GM18870 (cell line): ENCODE results near the gene CPXM1.
"Not testable (repeated sequence)": the region's sequence is repeated elsewhere in the genome, so short reads cannot be mapped to it uniquely, and the experiment has no call there.

Experiments
- ATAC-seq: cut with Tn5 transposase; IDR thresholded peaks from one replicate; pipeline ENCODE4 v1.9.1; 2021; ENCODE audit warnings: moderate library complexity; ENCODE audit not compliant: unreplicated experiment

CPXM1 gene

DNA sequence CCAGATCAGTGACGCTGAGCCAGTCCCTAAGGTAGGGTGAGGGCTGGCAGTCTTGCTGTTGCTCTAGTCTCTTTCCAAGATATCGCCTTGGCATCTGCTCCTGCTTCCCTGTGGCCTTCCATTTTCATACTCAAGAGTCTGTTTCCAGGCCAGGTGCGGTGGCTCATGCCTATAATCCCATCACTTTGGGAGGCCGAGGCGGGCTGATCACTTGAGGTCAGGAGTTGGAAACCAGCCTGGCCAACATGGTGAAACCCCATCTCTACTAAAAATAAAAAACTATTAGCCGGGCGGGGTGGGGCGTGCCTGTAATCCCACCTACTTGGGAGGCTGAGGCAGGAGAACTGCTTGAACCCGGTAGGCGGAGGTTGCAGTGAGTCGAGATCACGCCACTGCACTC, 30.3 kb downstream of the CPXM1 start:
- ATAC-seq, result not testable (repeated sequence)

GRCh38 chr20:2768632-2769015, 31.8 kb downstream of the CPXM1 start:
- ATAC-seq, result no peak

- ATAC-seq, result no peak
These were observed 32.4 kb downstream of the CPXM1 start for GRCh38 chr20:2767768-2768631.

DNA sequence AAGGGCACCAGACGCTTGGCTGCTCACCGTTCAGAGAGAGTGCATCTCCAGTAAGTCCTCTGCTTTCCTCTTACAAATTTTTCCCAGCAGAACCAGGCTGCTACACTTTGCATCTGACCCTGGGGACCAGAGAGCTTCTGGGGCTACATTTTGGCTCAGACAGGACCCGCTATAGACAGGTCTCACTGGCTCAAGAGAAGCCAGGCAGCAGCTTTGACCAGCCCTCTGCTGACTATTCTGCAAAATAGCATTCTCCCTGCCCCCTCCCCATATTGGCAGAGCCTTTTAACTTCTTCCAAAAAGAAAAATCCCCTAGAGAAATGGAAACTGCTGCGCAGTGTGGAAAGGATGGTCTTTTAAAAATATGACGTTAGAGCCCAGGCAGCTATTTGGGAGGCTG, 37.2 kb downstream of the CPXM1 start:
- no peak for ATAC-seq

DNA sequence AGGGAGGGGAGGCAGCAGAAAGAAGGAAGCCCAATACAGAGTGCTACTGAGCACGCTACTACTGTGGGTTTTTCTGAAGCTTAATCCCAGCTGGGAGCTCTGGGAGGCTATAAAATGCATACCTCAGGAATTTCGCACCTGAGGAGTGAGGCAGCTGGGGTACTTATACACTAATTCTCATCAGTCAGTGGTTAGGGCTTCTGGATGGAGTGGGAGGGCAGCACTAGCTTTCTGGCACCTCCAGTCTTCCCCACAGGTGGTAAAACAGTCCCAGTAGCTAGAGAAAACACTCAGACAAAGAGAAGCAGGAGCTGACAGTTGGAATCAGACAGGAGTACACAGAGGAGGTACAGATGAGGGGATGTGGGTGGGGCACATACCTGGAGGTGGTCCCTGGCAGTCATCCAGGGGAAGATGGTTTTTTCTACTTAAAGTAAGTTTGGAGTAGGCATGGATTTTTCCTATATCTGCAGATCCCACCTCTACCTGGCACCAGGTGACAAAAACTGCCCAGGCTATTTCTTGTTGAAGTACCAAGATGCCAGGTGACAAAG, 37.8 kb downstream of the CPXM1 start:
- no peak for ATAC-seq

- no peak for ATAC-seq
These were observed 38.5 kb downstream of the CPXM1 start for GRCh38 chr20:2761885-2762284.

DNA sequence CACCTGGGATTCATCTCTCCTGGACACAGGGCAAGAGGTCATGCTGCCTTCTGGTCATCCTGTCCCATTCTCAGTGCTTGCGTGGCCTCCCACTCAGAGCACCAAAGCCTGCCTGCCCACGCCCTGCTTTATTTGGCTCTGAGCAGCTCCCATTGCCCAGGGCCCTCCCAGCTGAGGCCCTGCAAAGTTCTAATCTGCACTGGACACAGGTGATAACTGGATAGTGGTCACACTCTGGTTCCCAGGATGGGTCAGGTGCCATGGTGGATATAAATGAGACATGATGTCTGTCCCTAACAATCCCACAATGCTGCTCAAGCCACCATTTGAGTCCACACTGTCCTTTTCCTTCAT, 39.5 kb downstream of the CPXM1 start:
- no peak for ATAC-seq

DNA sequence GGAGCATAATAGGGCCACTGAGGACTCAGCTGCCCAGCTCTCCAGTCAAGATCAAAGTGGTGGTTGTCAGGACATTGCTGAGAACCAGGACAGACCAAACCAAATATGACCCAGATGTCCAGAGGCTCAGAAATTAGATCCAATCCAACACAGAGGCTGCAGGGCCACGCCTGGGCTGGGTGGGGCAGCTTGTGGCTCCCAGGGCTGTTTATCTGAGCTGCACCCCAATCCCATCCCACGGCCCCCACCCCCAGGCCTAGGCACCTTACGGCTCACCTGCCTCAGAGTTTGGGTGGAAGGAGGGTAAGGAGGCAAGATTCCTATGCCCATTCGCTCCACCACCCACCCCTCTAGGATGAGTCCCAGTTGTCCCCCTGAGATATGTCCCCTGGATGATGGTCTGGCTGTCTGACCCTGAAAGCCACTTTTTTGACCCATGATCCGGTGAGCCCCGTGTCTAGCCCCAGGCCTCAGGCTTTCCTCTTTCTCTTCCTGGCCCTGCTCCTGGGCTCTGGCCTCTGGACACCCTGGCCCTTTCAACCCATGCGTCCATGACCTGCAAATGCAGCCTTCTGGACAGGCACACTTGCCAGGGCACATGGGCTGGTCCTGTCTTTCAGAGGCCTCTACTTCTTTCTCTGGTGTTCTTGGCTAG, 40.0 kb downstream of the CPXM1 start:
- no peak for ATAC-seq

GRCh38 chr20:2759603-2760296, 40.7 kb downstream of the CPXM1 start:
- no peak for ATAC-seq

DNA sequence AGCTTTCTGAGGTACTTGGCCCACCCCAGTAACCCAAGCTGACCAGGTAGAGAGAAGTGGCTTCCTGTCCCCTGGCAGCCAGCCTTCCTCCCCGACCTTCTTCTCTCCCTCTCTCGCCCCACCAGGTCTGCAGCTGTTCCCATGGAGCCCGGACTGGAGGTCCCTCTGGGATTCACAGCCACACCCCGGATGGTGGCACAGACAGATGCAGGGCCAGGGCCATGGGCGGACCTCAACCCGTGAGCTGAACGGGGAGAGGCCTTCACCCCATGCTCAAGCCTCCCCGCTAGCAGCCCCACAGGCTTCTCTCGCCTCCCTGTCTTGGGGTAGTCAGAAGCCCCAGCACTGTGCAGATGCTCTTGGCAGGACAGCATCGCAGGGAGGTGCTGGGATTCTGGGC, 41.3 kb downstream of the CPXM1 start:
- ATAC-seq, result no peak

- ATAC-seq, result no peak
These were observed 42.5 kb downstream of the CPXM1 start for GRCh38 chr20:2757969-2758368.

GRCh38 chr20:2757001-2757400, 43.4 kb downstream of the CPXM1 start:
- ATAC-seq, result no peak

DNA sequence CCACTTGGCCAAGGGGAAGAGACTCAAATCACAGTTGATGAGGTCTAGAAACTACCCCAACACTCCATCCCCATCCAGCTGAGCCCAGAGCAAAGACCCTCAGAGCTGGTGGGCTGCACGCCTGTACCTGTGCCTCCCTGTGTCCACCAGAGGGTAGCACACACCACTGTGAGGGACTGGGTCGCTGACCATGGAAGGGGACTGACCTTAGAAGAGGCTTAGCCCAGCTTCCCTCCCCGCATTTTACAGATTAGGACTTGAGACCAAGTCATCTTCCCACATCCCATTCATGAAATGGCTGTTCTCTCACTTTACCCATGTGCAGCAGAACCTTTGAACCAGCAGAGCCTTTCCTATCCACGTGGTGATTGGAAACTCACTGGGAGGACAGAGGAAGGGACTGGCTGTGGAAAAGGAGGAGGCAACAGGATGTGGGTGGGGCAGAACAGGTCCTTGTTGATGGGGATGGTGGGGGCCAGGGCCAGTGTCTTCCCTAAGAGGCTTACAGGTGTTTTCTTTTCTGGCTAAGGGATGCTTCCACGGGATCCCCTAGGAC, 44.3 kb downstream of the CPXM1 start:
- ATAC-seq, result no peak

GRCh38 chr20:2755451-2756055, 44.9 kb downstream of the CPXM1 start:
- no peak for ATAC-seq

DNA sequence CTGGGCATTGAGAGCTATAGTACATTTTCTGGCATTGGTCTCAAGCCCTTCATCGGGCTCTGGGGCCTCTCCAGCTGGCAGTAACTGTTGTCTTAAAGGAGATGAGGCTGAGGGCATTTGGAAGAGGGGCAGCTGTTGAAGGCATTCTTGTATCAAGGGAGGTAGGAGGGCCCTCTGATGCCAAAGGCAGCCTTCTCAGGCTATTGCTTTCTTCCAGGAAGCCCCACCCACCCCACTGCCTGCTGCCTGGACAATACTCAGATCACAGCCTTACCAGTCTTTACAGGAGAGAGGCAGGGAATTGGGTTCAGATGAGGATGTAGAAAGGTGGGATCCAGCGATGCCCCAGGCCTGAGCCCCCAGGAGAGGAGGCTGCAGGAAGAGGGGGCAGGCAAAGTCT, 46.0 kb downstream of the CPXM1 start:
- no peak for ATAC-seq

DNA sequence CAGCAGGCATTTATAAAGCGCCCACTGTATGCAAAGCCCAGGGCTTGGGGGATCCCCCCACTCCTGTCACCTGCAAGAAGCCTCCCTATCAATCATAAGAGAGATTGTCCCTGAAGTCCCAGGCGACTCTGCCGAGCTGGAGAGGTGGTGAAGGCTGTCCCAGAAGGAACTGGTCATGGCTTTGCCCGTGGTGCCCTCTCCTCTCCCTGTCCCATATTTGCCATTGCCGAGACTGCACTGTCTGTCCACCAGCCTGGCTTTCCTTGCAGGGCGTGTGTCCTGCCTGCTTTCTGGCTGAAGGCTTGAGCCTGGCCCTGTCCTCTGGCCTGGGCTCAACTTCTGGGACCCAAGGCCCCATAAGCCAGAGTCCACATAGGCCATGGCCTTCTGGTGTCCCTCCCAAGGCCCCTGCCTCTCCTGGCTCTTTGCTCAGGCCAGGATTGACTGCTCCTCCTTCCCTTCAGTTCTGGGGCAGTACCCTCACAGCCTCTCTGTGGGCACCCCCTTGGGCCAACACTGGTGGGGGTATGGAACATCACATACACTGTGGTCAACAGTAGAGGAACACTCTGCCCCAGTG, 46.9 kb downstream of the CPXM1 start:
- ATAC-seq, result no peak

DNA sequence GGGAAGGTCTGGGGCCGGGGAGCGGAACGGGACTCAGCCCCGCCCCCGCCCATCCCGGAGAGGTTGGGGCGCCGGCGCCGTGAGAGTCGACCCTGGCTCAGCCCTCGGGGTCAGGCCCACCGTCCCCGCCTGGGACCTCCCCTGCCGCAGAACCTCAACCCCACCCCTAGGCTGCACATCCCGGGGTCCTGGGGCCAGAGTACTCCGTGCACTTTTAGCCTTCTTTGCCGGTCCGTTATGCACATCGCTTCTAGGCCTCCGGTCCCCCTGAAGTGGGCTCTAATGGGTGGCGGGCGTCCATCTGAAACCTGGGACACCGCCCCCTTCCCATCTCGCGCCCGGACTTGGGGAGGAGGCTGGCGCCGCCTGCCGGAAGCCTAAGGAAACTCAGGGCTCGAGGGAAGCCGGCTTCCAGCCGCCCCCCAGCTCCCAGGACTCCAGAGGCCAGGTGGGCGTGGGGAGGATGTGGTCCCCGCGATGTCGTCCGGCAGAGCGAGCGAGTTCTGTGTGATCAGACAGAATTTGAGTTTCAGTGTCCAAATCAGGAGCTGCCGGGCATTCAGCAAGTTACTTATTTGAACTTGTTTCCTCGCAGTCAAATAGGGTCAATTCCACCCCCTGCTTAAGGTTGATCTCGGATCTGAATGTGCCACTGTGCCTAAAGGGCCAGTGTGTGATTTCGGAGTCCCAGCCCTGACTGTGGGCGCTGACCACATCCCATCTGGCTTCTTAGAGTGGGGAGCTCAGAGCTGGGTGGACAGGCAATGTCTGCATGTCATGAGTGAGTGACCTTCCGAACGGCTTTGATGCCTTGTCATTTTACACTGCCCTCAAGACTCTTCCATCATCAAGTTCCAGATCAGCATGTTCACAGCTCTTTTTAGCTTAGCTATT, 47.6 kb downstream of the CPXM1 start:
- no peak for ATAC-seq

- no peak for ATAC-seq
These were observed 48.4 kb downstream of the CPXM1 start for GRCh38 chr20:2751878-2752566.

- no peak for ATAC-seq
These were observed 49.0 kb downstream of the CPXM1 start for GRCh38 chr20:2751347-2751877.
